ENCODE results near the gene PAMR1.

DNA sequence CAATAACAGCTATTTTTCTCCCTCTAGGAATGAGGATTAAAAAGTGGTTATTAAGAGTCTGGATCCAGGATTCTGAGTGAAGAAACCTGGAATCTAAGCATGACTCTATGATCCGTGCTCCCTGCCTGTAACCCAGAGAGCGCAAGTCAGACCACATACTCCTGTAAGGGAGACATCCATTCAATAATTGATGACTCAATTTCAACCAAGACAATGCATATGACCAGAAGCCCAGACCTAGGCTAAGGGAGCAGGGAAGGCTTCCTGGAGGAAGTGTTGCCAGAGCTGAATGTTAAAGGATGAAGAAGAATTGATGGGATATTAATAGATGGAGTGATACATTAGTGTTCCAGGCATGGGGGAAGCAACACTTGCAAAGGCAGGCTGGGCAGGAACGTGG is 13.8 kb upstream of the PAMR1 start:
- TF ChIP-seq TAF1 (IDR thresholded peaks at IDR 0.05; ENCODE audit: low read depth, low read length): no peak
- no peak for TF ChIP-seq POLR2A (IDR thresholded peaks at IDR 0.05; ENCODE audit: low read depth, low read length)
- no peak for TF ChIP-seq POLR2AphosphoS5 (IDR thresholded peaks at IDR 0.05; ENCODE audit: low read depth, low read length)
- no peak for TF ChIP-seq POU2F2 (IDR thresholded peaks at IDR 0.05; ENCODE audit: low read depth, low read length)
- no peak for TF ChIP-seq SPI1 (IDR thresholded peaks at IDR 0.05; ENCODE audit: low read depth, low read length)
- no peak for TF ChIP-seq PAX5 (IDR thresholded peaks at IDR 0.05; ENCODE audit: insufficient read depth, low read length, severe bottlenecking)

Data from GM12891 (cell line).